AG09309 (cell line): ENCODE results near the gene TET3.

Experiments
- DNase-seq: peaks from one replicate; pipeline ENCODE4 v3.0.0-alpha.2; 2010; ENCODE audit warnings: low read depth
- H3K4me3 ChIP-seq: 2 replicates; pipeline ENCODE4 v1.5.1; 2011; ENCODE audit warnings: mild to moderate bottlenecking, low read depth, low read length, moderate library complexity; ENCODE audit not compliant: control insufficient read depth
- CTCF ChIP-seq: IDR thresholded peaks from 2 replicates; pipeline ENCODE4 v1.5.1; 2011; ENCODE audit warnings: mild to moderate bottlenecking, low read depth, low read length, inconsistent platforms; ENCODE audit not compliant: insufficient read depth, control insufficient read depth; ENCODE audit errors: missing control alignments

Gene TET3

GRCh38 chr2:73980566-73980965, 4.1 kb upstream of the TET3 start:
- DNase-seq: no peak
- no peak overlapping the region for H3K4me3 ChIP-seq
- TF ChIP-seq CTCF: no peak

GRCh38 chr2:73981081-73982001, 3.4 kb upstream of the TET3 start:
- TF ChIP-seq CTCF: no peak
- no peak for DNase-seq
- H3K4me3 ChIP-seq: peak overlapping the region; percentile 20

GRCh38 chr2:73982140-73982617, 2.5 kb upstream of the TET3 start:
- DNase-seq: no peak
- H3K4me3 ChIP-seq: no peak overlapping the region
- TF ChIP-seq CTCF: no peak

GRCh38 chr2:73983322-73984202, 1.1 kb upstream of the TET3 start:
- H3K4me3 ChIP-seq: peak overlapping the region; percentile 33
- DNase-seq: no peak
- TF ChIP-seq CTCF: no peak

GRCh38 chr2:73984922-73985307, 205 bp downstream of the TET3 start:
- TF ChIP-seq CTCF: no peak
- DNase-seq: no peak
- peak overlapping the region; percentile 33 for H3K4me3 ChIP-seq

- no peak for DNase-seq
- TF ChIP-seq CTCF: no peak
- H3K4me3 ChIP-seq: peak overlapping the region; percentile 66
Observed at GRCh38 chr2:73985308-73986084, 786 bp downstream of the TET3 start.
